DMS153 treated with DMSO at 0.1 percent for 48 hours (cell line): ENCODE data around the gene XAGE2.

Experiments used
- DNase-seq: peaks from one replicate; lab custom pipeline; 2025; ENCODE audit not compliant: unreplicated experiment; lab: John Stamatoyannopoulos, UW

XAGE2 gene

DNA sequence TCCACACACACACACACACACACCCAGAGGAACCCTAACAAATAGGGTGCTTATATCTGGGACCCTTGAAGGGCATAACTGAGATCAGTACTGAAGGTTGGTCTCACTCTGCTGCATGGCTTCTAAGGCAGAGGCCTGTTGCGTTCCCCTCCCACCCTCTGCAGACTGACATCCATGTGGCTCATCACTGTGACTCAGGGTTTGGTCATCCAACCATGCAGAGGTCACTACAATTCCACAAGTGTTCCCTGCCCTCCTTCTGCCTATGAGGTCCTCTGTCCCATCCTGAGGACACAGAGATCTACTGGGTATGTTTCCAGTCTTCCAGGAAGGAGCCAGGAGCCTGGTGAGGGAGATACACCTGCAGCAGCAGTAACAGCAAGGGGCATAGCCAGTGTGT is 55.8 kb downstream of the XAGE2 start:
- DNase-seq = no peak
